Transverse colon (tissue), 4 donors: ENCODE data around the gene SLC24A3.

Source experiments
- EP300 ChIP-seq: sonication (generic); formaldehyde crosslinking; IDR thresholded peaks from one replicate; pipeline ENCODE4 v1.6.1; 2017; ENCODE audit warnings: antibody characterized with exemption, low read depth
- POLR2A ChIP-seq: fragments of 450-650 bp; IDR thresholded peaks from one replicate; pipeline ENCODE4 v1.6.1; 2016; ENCODE audit warnings: antibody characterized with exemption, mild to moderate bottlenecking, moderate library complexity
- POLR2AphosphoS5 ChIP-seq, 3 donors: sonication (generic); formaldehyde crosslinking; IDR thresholded peaks; one replicate each; pipeline ENCODE4 v1.6.1; 2016; ENCODE audit warnings: antibody characterized with exemption in 3 of 3
- TF ChIP-seq, protein P1 (sequence below), 5 experiments: fragments of 200-600 bp in 3 of 5; fragments of 450-650 bp in 2 of 5; sonication (generic) in 3 of 5; IDR thresholded peaks; 1 replicate in 2 of 5; 2 replicates in 3 of 5; pipeline ENCODE4 v1.5.1; 2016 to 2017; ENCODE audit warnings: antibody characterized with exemption in 5 of 5, inconsistent platforms in 3 of 5, mild to moderate bottlenecking in 2 of 5, moderate library complexity in 1 of 5

DNA sequence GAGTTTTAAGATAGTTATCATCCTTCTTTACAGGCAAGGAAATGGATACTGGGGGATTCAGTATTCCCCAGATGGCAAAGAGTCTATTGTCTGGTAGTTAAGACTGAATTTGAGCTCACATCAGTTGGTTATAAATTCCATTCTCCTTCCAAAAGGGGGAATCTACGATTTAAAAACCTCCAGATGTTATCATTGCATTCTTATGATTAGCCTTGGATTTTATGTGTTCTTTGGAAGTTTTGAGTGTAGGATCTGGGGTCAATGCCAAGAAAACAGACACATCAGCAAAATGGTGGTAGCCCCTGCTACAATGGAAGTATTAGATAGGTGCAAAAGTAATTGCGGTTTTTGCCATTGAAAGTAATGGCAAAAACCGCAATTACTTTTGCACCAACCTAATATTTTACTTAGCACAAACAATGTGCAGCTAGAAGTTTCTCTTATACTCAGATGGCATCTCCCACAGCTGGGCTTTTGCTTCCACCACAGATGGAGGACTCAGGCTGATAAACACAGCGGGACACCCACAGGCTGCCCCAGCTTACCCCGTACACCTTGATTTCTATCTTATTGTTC, 377.4 kb downstream of the SLC24A3 start:
- TF ChIP-seq, protein P1, sequence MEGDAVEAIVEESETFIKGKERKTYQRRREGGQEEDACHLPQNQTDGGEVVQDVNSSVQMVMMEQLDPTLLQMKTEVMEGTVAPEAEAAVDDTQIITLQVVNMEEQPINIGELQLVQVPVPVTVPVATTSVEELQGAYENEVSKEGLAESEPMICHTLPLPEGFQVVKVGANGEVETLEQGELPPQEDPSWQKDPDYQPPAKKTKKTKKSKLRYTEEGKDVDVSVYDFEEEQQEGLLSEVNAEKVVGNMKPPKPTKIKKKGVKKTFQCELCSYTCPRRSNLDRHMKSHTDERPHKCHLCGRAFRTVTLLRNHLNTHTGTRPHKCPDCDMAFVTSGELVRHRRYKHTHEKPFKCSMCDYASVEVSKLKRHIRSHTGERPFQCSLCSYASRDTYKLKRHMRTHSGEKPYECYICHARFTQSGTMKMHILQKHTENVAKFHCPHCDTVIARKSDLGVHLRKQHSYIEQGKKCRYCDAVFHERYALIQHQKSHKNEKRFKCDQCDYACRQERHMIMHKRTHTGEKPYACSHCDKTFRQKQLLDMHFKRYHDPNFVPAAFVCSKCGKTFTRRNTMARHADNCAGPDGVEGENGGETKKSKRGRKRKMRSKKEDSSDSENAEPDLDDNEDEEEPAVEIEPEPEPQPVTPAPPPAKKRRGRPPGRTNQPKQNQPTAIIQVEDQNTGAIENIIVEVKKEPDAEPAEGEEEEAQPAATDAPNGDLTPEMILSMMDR (IDR thresholded peaks at IDR 0.05): no peak
- TF ChIP-seq EP300 (no peak), POLR2A (no peak), POLR2AphosphoS5 (IDR thresholded peaks at IDR 0.05) (no peak)
